ENCODE results near the gene ANKRD6. TPM values are rescaled to one million over a fixed set of nuclear protein-coding genes. Genes with fewer than 3 reads are reported as not detected.
A peak's percentile ranks its signal among the peaks of the same experiment; 100 is the strongest.

The ANKRD6 gene
- total RNA-seq, 1 donor from 2014 or later: 70.9 TPM

GRCh38 chr6:89612121-89612520 is 179.2 kb downstream of the ANKRD6 start:
- peak overlapping the region; percentile 23 for H3K4me3 Mint-ChIP-seq (ENCODE audit: unreplicated experiment)
- peaks cover 16% of the 10 kb centered on the region for H3K36me3 Mint-ChIP-seq (ENCODE audit: low read depth, unreplicated experiment)
- DNase-seq (ENCODE audit: low spot score): no peak
- H3K27me3 Mint-ChIP-seq (ENCODE audit: unreplicated experiment): peaks cover 3% of the 10 kb centered on the region
- no peaks in the 10 kb centered on the region for H3K9me3 Mint-ChIP-seq (ENCODE audit: unreplicated experiment)
- no peak for TF ChIP-seq CTCF (IDR thresholded peaks at IDR 0.05; ENCODE audit: unreplicated experiment)
- H3K4me1 Mint-ChIP-seq (ENCODE audit: unreplicated experiment): peaks cover 2% of the 10 kb centered on the region
- H3K27ac Mint-ChIP-seq (ENCODE audit: unreplicated experiment): no peak overlapping the region

GRCh38 chr6:89613790-89614189 is 180.8 kb downstream of the ANKRD6 start:
- Mint-ChIP-seq H3K9me3 (ENCODE audit: unreplicated experiment) (no peaks in the 10 kb centered on the region), H3K36me3 (ENCODE audit: low read depth, unreplicated experiment) (peaks cover 27% of the 10 kb centered on the region), H3K4me3 (ENCODE audit: unreplicated experiment) (no peak overlapping the region), H3K4me1 (ENCODE audit: unreplicated experiment) (peaks cover 2% of the 10 kb centered on the region), H3K27ac (ENCODE audit: unreplicated experiment) (no peak overlapping the region), H3K27me3 (ENCODE audit: unreplicated experiment) (peaks cover 3% of the 10 kb centered on the region)
- DNase-seq (ENCODE audit: low spot score): no peak
- TF ChIP-seq CTCF (IDR thresholded peaks at IDR 0.05; ENCODE audit: unreplicated experiment): no peak

GRCh38 chr6:89615882-89616281 is 182.9 kb downstream of the ANKRD6 start:
- peaks cover 2% of the 10 kb centered on the region for H3K4me1 Mint-ChIP-seq (ENCODE audit: unreplicated experiment)
- no peak for TF ChIP-seq CTCF (IDR thresholded peaks at IDR 0.05; ENCODE audit: unreplicated experiment)
- peaks cover under 1% of the 10 kb centered on the region for H3K27me3 Mint-ChIP-seq (ENCODE audit: unreplicated experiment)
- peaks cover 27% of the 10 kb centered on the region for H3K36me3 Mint-ChIP-seq (ENCODE audit: low read depth, unreplicated experiment)
- no peaks in the 10 kb centered on the region for H3K9me3 Mint-ChIP-seq (ENCODE audit: unreplicated experiment)
- H3K4me3 Mint-ChIP-seq (ENCODE audit: unreplicated experiment): no peak overlapping the region
- DNase-seq (ENCODE audit: low spot score): no peak
- H3K27ac Mint-ChIP-seq (ENCODE audit: unreplicated experiment): no peak overlapping the region

DNA sequence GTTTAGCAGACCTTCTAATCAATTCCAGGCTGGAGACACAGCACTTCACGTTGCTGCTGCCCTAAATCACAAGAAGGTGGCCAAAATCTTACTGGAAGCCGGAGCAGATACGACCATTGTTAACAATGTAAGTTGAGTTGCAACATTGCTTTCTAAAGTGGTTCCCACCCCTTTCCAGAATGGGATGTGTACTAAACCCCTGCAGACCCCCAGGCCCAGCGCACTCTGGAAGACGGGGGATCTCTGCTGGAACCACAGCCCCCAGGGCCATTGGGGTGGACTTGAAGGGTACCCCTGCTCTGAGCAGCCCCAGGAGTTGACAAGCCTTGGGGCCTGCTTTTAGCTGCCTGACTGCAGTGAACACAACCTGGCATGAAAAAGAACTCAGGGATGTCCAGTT is 183.6 kb downstream of the ANKRD6 start:
- Mint-ChIP-seq H3K9me3 (ENCODE audit: unreplicated experiment) (no peaks in the 10 kb centered on the region), H3K27ac (ENCODE audit: unreplicated experiment) (no peak overlapping the region), H3K4me1 (ENCODE audit: unreplicated experiment) (peaks cover 2% of the 10 kb centered on the region), H3K36me3 (ENCODE audit: low read depth, unreplicated experiment) (peaks cover 27% of the 10 kb centered on the region), H3K27me3 (ENCODE audit: unreplicated experiment) (no peaks in the 10 kb centered on the region), H3K4me3 (ENCODE audit: unreplicated experiment) (no peak overlapping the region)
- TF ChIP-seq CTCF (IDR thresholded peaks at IDR 0.05; ENCODE audit: unreplicated experiment): no peak
- DNase-seq (ENCODE audit: low spot score): no peak

DNA sequence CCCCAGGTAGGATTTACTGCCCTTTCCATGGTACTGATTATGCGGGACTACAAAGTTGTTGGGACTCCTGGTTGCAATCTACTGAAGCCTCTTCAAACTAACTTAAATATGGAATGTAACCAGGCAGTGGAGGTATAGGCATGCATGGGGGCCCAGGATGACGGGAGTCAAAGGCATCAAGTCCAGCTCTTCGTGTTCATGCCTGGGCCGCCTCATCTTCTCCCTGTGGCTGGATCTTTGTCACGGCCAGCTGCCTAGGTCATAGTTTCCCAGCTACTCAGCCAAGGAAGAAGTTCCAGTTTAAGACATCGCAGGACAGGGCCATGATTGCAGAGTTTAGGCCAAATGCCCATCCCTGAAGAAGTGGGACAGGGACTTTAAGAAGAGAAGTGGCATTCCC is 185.1 kb downstream of the ANKRD6 start:
- Mint-ChIP-seq H3K27ac (ENCODE audit: unreplicated experiment) (no peak overlapping the region), H3K4me3 (ENCODE audit: unreplicated experiment) (no peak overlapping the region), H3K4me1 (ENCODE audit: unreplicated experiment) (no peaks in the 10 kb centered on the region), H3K9me3 (ENCODE audit: unreplicated experiment) (no peaks in the 10 kb centered on the region), H3K27me3 (ENCODE audit: unreplicated experiment) (no peaks in the 10 kb centered on the region), H3K36me3 (ENCODE audit: low read depth, unreplicated experiment) (peaks cover 27% of the 10 kb centered on the region)
- TF ChIP-seq CTCF (IDR thresholded peaks at IDR 0.05; ENCODE audit: unreplicated experiment): no peak
- no peak for DNase-seq (ENCODE audit: low spot score)
